HPDE6-E6E7 (cell line): ENCODE results near the gene DHRS1.
"Not testable (repeated sequence)": the region's sequence is repeated elsewhere in the genome, so short reads cannot be mapped to it uniquely, and the experiment has no call there.

Experiments
- DNase-seq: peaks from one replicate; pipeline ENCODE4 v3.0.0; 2011; ENCODE audit warnings: missing footprints; ENCODE audit errors: extremely low spot score

DHRS1 gene

GRCh38 chr14:24247422-24247821, 52.2 kb downstream of the DHRS1 start:
- no peak for DNase-seq

- DNase-seq = no peak
These were observed 52.8 kb downstream of the DHRS1 start for GRCh38 chr14:24246765-24247212.

- not testable (repeated sequence) for DNase-seq
These were observed 54.2 kb downstream of the DHRS1 start for GRCh38 chr14:24245350-24245749.

GRCh38 chr14:24243336-24243836, 56.2 kb downstream of the DHRS1 start:
- DNase-seq = no peak

GRCh38 chr14:24241829-24242443, 57.6 kb downstream of the DHRS1 start:
- peak; percentile 96 for DNase-seq
